GM23338 (cell line): Measurements from ENCODE around the gene TMEM101.

Source experiments
- CTCF ChIP-seq, 2 experiments: fragments of 200-600 bp in 1 of 2; sonication (generic) in 1 of 2; conservative IDR thresholded peaks; 2 replicates each; pipeline versions ENCODE4 v1.5.1 to v1.6.1; 2016 to 2017; ENCODE audit warnings: antibody characterized with exemption in 2 of 2, low read depth in 2 of 2, mild to moderate bottlenecking in 2 of 2, moderate library complexity in 1 of 2
- EZH2 ChIP-seq: fragments of 200-600 bp; sonication (generic); IDR thresholded peaks from one replicate; pipeline ENCODE4 v1.8.0; 2017; ENCODE audit warnings: antibody characterized with exemption, mild to moderate bottlenecking, low read depth; ENCODE audit not compliant: unreplicated experiment
- EZH2phosphoT487 ChIP-seq: fragments of 200-600 bp; sonication (generic); IDR thresholded peaks from one replicate; pipeline ENCODE4 v1.8.1; 2018; ENCODE audit warnings: antibody characterized with exemption; ENCODE audit not compliant: unreplicated experiment
- JUNB ChIP-seq: IDR thresholded peaks from one replicate; pipeline ENCODE4 v1.6.1; 2016; ENCODE audit warnings: antibody characterized with exemption; ENCODE audit not compliant: unreplicated experiment
- POLR2AphosphoS5 ChIP-seq: IDR thresholded peaks from 2 replicates; pipeline ENCODE4 v1.6.1; 2016; ENCODE audit warnings: antibody characterized with exemption, low read depth
- REST ChIP-seq: IDR thresholded peaks from one replicate; pipeline ENCODE4 v1.6.1; 2018; ENCODE audit warnings: antibody characterized with exemption; ENCODE audit not compliant: unreplicated experiment
- STAT1 ChIP-seq: IDR thresholded peaks from one replicate; pipeline ENCODE4 v1.6.1; 2016; ENCODE audit warnings: antibody characterized with exemption; ENCODE audit not compliant: unreplicated experiment

GRCh38 chr17:44038604-44039011, 23.8 kb upstream of the TMEM101 start:
- TF ChIP-seq STAT1 (no peak), POLR2AphosphoS5 (no peak), EZH2phosphoT487 (no peak), CTCF (conservative IDR thresholded peaks at IDR 0.05; ENCODE audit: low read depth in 2 of 2) (no peak), JUNB (no peak), EZH2 (no peak), REST (no peak)
